NCI-H2029 (cell line): ENCODE data around the gene OPCML.
"Not testable (repeated sequence)": the region's sequence is repeated elsewhere in the genome, so short reads cannot be mapped to it uniquely, and the experiment has no call there.

Experiments
- DNase-seq: peaks from one replicate; lab custom pipeline; 2025; lab: John Stamatoyannopoulos, UW

OPCML gene

DNA sequence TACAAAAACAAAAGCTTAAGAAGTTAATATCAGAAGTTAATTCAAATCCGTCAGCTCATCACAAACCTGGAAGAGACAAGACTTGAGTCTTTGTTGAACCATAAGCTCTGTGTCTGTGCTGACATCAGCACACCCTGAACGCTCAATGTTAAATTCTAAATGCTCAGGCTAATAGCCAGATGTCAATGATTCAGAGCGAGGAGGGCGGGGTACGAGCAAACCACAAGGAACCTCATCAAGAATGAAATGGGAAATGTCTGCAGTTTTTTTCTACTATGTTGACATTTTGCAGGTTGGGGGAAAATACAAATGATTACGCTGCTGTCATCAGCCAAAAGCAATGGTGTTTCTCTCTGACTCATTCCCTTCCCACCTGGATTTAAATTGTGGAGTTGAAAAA is 1104.7 kb downstream of the OPCML start:
- no peak for DNase-seq

DNA sequence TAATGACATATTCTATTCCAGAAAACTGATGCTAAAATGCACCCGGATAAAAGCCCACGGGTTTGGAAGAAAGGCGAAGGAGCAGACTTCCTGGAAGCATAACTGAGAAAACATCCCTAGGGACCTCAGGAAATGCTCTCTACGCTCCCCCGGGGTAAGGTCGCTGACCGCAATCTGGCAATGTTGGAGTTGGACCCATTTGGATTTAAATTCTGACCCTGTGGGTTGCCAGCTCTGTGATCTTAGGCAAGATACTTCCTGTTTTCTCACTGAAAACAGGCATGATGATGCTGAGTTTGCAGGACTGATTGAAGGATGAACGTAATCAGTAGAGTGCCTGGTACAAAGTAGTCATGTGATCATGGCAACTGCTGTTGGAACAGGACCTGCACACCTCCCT is 1107.9 kb downstream of the OPCML start:
- no peak for DNase-seq

- DNase-seq: no peak
Measured at GRCh38 chr11:132423266-132423665, 1109.0 kb downstream of the OPCML start.

DNA sequence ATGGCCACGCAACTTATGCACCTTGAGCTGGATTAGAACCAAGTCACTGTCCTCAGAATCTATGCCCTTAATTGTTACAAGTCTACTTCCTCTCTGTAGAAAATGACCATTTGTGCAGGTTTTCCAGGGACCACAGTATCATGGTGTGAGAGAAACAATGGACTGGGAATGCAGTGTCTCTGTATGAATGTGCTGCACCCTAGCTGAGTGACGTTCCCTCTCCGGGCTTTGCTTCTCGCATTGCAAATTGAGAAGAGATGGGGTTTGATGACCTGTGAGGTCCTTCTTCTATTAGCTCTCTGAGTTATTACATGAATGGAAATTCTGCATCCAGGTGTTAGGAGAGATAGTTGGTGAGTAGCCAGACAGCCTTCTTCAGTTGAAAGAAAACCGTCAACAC is 1109.6 kb downstream of the OPCML start:
- DNase-seq: no peak

DNA sequence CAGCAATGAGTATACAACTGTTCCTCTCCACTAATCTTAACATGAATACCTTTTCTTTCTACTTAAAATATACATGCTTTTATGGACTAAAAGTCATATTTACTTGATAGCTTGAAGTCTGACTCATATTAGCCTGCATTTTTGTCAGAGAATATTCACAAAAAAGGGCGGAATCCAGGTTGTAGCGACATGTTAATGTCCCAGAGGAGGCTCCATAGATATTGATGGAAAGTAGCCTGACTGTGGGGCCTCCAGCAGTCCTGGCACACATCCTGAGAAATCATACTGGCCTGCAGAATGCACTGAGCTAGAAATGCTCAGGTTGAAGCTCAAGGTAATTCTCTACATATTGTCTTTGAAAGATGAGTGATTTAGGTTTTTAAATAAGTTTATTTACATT is 1110.7 kb downstream of the OPCML start:
- DNase-seq: no peak

GRCh38 chr11:132414451-132414850 is 1117.8 kb downstream of the OPCML start:
- no peak for DNase-seq

DNA sequence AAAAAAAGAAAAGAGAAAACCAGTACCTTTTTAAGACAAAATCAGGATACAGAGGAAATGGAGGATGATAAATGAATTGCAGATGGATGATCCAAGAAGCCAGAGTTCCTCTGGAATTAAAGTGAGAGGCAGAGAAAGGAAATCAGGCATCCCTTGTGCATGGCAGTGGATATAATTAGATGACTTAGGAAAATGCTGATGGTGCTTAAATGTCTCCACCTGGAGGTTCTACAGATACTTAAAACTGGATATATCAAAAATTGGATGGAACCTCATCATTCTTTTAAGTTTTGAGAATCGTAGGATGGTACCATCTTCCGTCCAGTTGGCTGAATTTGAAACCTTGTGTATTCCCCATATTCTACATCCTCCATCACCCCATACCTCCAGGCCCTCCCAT is 1121.9 kb downstream of the OPCML start:
- no peak for DNase-seq

- DNase-seq: no peak
Measured at GRCh38 chr11:132409573-132410355, 1122.5 kb downstream of the OPCML start.

DNA sequence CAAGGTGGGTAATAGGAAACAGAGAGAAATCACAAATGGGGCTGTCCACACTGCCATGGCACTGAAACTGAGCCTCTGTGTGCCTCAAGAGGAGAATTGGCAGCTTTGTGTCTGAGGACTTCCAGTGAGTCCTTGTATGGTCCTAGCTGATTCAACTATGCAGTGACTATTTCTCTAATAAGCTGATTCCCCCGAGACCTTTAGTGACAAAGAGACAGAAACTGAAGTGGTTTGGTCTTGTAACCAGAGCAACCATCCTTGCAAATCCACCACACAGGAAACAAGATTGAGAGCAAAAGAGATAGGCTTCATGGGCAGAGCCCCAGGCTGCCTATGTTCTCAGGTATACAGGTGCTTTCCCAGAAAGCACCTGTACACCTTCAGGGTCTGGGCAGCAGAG is 1123.4 kb downstream of the OPCML start:
- DNase-seq: no peak

GRCh38 chr11:132405728-132406127 is 1126.6 kb downstream of the OPCML start:
- DNase-seq: no peak

DNA sequence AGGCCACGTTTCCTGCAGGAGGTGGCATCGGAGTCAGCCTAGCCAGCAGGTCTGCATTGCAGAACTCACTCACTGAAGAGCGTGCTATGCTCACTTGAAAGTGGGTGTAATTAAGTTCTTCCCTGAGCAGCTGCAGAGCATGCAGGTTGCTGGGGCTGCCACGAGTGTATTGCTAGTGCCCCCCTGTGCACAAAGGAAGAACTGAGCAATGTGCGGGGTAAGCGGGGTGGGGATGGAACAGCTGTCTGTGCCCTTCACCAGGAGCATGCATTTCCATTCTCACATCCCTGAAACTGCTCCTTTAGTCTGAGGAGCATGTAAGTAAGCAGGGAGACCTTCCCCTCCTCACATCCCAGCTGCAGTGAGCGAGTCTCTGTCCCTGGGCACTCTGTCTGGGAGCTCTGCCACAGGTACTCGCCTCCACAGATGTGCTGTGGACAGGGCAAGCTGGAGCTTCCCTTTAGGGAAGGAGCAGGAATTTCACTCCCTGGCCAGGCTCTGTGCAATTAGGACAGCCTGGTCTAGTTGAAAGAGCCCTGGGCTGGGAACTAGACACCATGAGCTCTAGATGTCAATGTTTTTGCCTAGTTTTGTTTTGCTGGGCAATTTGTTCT is 1130.1 kb downstream of the OPCML start:
- DNase-seq: no peak

GRCh38 chr11:132396318-132396717 is 1136.0 kb downstream of the OPCML start:
- no peak for DNase-seq

DNA sequence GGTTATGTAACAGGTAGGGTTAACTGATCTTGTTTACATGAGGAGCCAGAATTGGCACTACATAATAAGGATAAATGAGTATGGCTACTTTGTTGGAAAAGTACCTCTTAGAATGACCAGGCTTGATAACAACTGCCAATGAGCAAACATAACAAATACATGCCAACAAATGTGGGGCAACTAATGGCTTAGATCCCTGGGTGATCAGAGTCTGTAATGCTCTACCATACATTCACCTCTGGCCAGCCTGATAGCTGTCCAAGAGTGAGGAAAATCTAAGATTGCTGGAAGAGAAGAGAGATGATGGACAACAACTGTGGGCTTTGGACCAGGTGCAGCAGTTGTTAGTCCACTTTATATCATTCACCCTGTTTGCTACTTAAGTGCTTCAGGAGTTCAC is 1136.9 kb downstream of the OPCML start:
- DNase-seq: no peak

GRCh38 chr11:132379540-132379939 is 1152.8 kb downstream of the OPCML start:
- DNase-seq: no peak

DNA sequence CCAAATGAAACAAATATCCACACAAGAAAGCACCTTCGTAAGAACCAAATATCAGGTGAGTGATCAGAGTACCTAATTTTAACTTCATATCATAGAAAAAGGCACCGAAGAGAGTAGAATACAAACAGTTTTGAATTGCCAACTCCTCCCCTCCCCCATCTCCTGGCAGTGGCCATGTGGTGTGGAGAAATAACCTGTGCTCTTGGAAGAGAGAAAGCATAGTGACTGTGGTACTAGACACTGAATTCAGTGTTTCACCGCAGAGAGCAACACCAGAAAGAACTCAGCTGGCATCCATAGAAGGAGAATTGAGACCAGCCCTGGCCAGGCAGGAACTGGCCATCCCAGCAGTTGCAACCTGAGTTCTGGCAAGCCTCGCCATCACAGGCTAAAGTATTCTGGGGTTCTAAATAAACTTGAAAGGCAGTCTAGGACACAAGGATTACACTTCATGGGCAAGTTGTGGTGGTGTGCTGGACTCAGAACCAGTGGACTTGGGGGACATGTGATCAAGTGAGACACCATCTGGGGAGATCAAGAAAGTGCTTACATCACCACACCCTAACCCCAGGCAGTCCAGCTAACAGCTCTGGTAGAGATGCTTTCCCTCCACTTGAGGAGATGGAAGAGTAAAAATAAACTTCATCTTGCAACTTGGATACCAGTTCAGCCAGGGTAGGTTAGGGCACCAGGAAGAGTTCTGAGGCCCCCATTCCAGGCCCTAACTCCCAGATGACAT is 1158.7 kb downstream of the OPCML start:
- no peak for DNase-seq

DNA sequence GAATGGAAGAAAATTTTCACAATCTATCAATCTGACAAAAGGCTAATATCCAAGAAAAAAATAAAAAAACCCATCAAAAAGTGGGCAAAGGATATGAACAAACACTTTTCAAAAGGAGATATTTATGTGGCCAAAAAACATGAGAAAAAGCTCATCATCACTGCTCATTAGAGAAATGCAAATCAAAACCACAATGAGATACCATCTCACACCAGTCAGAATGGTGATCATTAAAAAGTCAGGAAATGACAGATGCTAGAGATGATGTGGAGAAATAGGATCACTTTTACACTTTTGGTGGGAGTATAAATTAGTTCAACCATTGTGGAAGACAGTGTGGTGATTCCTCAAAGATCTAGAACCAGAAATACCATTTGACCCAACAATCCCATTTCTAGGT is 1162.2 kb downstream of the OPCML start:
- not testable (repeated sequence) for DNase-seq

DNA sequence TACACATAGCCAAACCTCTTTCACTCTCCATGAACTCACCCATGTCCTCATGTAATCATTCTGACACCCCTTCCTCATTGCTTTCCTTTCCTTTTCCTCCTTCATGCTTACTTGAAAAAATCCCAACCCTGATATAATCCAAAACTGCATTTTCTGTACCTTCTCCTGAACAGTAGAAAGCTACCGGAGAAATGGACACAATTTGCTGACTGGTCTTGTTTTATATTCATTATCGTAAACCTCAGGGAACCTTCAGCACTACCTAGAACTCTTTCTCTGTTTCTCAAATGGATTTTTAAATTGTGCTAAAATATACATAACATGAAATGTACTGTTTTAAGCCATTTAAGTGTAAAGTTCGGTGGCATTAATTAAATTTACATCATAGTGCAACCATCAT is 1165.0 kb downstream of the OPCML start:
- DNase-seq: no peak

- no peak for DNase-seq
Measured at GRCh38 chr11:132365650-132366049, 1166.7 kb downstream of the OPCML start.
